H1 (cell line): ENCODE data around the gene NTN1. TPM values are rescaled to one million over a fixed set of nuclear protein-coding genes. Genes with fewer than 3 reads are reported as not detected.
A peak's percentile ranks its signal among the peaks of the same experiment; 100 is the strongest.

Experiments
- BACH1 ChIP-seq: IDR thresholded peaks from 2 replicates; pipeline ENCODE4 v1.6.1; 2012; ENCODE audit warnings: low read length, improper control_type of control experiment
- CBX8 ChIP-seq: fragments of 300-800, 300-1000 bp; sonication (generic); IDR thresholded peaks from 2 replicates; pipeline ENCODE4 v1.7.1; 2016; ENCODE audit warnings: low read depth, low read length, borderline replicate concordance
- CHD7 ChIP-seq: fragments of 300-600 bp; sonication (generic); IDR thresholded peaks from 2 replicates; pipeline ENCODE4 v1.7.1; 2012; ENCODE audit warnings: low read length, moderate library complexity, mild to moderate bottlenecking, inconsistent platforms; ENCODE audit not compliant: insufficient replicate concordance
- KDM1A ChIP-seq: fragments of 200-600, 300-600 bp; sonication (generic); IDR thresholded peaks from 2 replicates; pipeline ENCODE4 v1.7.1; 2016; ENCODE audit warnings: mild to moderate bottlenecking, low read length, borderline replicate concordance
- SUZ12 ChIP-seq: fragments of 200-600 bp; sonication (generic); IDR thresholded peaks from 2 replicates; pipeline ENCODE4 v1.6.1; 2012; ENCODE audit warnings: mild to moderate bottlenecking, inconsistent platforms, low read length, moderate library complexity, mixed read lengths
- TAF7 ChIP-seq: optimal IDR thresholded peaks from 2 replicates; pipeline ENCODE3; 2011; ENCODE audit warnings: low read depth, mild to moderate bottlenecking, inconsistent platforms, low read length, moderate library complexity, borderline replicate concordance
- polyA plus RNA-seq, 7 experiments: library from polyadenylated mRNA; depleted of rRNA in 3 of 7; stranded (reverse) in 5 of 7; unstranded in 2 of 7; fragments of >200 nt in 5 of 7; fragments of 200-250 nt in 2 of 7; gene quantifications; 1 replicate in 5 of 7; 2 replicates in 1 of 7; 4 replicates in 1 of 7; pipeline versions ENCODE4 v1.2.1 to v1.2.3, GENCODE V29; 2011 to 2013; ENCODE audit warnings: missing spikeins in 2 of 7, mixed read lengths in 2 of 7
- total RNA-seq: library from RNA; stranded (reverse); fragmentation: NEBNext Ultra II Directional; extraction: Animal tissue kit (Norgen Biotek cat#: 25700); gene quantifications from 2 replicates; pipeline ENCODE4 v1.2.1, GENCODE V29; 2021

NTN1 gene
- total and polyA plus RNA-seq, 2 of the 8 experiments (the other 6 are each of a cell fraction or from before 2014, with no cell fraction given) = 2.0 to 2.3 TPM

GRCh38 chr17:9239246-9239792 lies 218.0 kb downstream of the NTN1 start (continued):
- TF ChIP-seq SUZ12 = peak; percentile 30; the same call in 1 of the 2 replicates
- no peak for TF ChIP-seq BACH1
- TF ChIP-seq TAF7 = no peak
- TF ChIP-seq KDM1A = no peak
- TF ChIP-seq CBX8 = no peak
- no peak for TF ChIP-seq CHD7
